WTC11 (cell line): Measurements from ENCODE around the gene NEK6. TPM values are rescaled to one million over a fixed set of nuclear protein-coding genes. Genes with fewer than 3 reads are reported as not detected.

Source experiments
- ATAC-seq: fragments of 200-7000 bp; cut with Tn5 transposase; 2 replicates; pipeline ENCODE4 v1.10.0; 2021; ENCODE audit warnings: mild to moderate bottlenecking, moderate library complexity
- CTCF ChIA-PET: fragments of 300-600 bp; sonication (Branson Sonifier 250); formaldehyde crosslinking; loops from one replicate; lab custom pipeline; 2021; ENCODE audit warnings: antibody characterized with exemption; lab: Charles Lee
- POLR2A ChIA-PET: fragments of 350-600 bp; sonication (Branson Sonifier 250); formaldehyde crosslinking; loops from one replicate; lab custom pipeline; 2021; ENCODE audit warnings: antibody characterized with exemption; lab: Charles Lee
- DNase-seq: peaks from one replicate; pipeline ENCODE4 v3.0.0; 2021; ENCODE audit warnings: low spot score
- H3K27ac Mint-ChIP-seq: 2 replicates; pipeline ENCODE4 v1.8.0; 2021; ENCODE audit warnings: mixed read lengths
- H3K27me3 Mint-ChIP-seq: 2 replicates; pipeline ENCODE4 v1.8.0; 2021; ENCODE audit warnings: low read depth, mild to moderate bottlenecking, moderate library complexity, mixed read lengths
- H3K36me3 Mint-ChIP-seq: 2 replicates; pipeline ENCODE4 v1.8.0; 2021; ENCODE audit warnings: mixed read lengths
- H3K4me1 Mint-ChIP-seq: 2 replicates; pipeline ENCODE4 v1.8.0; 2022; ENCODE audit warnings: mixed read lengths
- H3K4me3 Mint-ChIP-seq: 2 replicates; pipeline ENCODE4 v1.8.0; 2021; ENCODE audit warnings: mild to moderate bottlenecking, moderate library complexity, mixed read lengths
- H3K9me3 Mint-ChIP-seq: 2 replicates; pipeline ENCODE4 v1.8.0; 2021; ENCODE audit warnings: mixed read lengths
- AR ChIP-seq: fragments of 250-450 bp; sonication (Bioruptor Pico); IDR thresholded peaks from 2 replicates; pipeline ENCODE4 v1.9.0; 2021; ENCODE audit warnings: mild to moderate bottlenecking
- ATF2 ChIP-seq: sonication (generic); formaldehyde crosslinking; IDR thresholded peaks from 2 replicates; pipeline ENCODE4 v1.8.1; 2022; ENCODE audit warnings: low read depth, missing genetic modification reagents, borderline replicate concordance
- ELF4 ChIP-seq: sonication (generic); formaldehyde crosslinking; IDR thresholded peaks from 2 replicates; pipeline ENCODE4 v1.8.1; 2022; ENCODE audit warnings: low read depth, mild to moderate bottlenecking, moderate library complexity, missing genetic modification reagents
- ETV6 ChIP-seq: sonication (generic); formaldehyde crosslinking; IDR thresholded peaks from 2 replicates; pipeline ENCODE4 v1.8.1; 2022; ENCODE audit warnings: mild to moderate bottlenecking, missing genetic modification reagents
- FOXJ3 ChIP-seq: sonication (generic); formaldehyde crosslinking; IDR thresholded peaks from 2 replicates; pipeline ENCODE4 v1.9.0; 2021; ENCODE audit warnings: missing genetic modification reagents, mild to moderate bottlenecking, borderline replicate concordance
- MAX ChIP-seq: sonication (generic); formaldehyde crosslinking; IDR thresholded peaks from 2 replicates; pipeline ENCODE4 v1.8.0; 2022; ENCODE audit warnings: mild to moderate bottlenecking, missing genetic modification reagents
- NFYB ChIP-seq: sonication (generic); formaldehyde crosslinking; conservative IDR thresholded peaks from 2 replicates; pipeline ENCODE4 v1.8.0; 2022; ENCODE audit warnings: low read depth, missing genetic modification reagents
- SOX15 ChIP-seq: fragments of 250-450 bp; sonication (Bioruptor Pico); IDR thresholded peaks from 2 replicates; pipeline ENCODE4 v1.9.0; 2021; ENCODE audit warnings: mild to moderate bottlenecking
- TEAD4 ChIP-seq: sonication (generic); formaldehyde crosslinking; IDR thresholded peaks from 2 replicates; pipeline ENCODE4 v1.8.0; 2022; ENCODE audit warnings: mild to moderate bottlenecking, missing genetic modification reagents
- USF2 ChIP-seq: sonication (generic); formaldehyde crosslinking; IDR thresholded peaks from 2 replicates; pipeline ENCODE4 v1.8.1; 2023; ENCODE audit warnings: mild to moderate bottlenecking, missing genetic modification reagents, moderate library complexity
- ZBTB21 ChIP-seq: sonication (generic); formaldehyde crosslinking; IDR thresholded peaks from 2 replicates; pipeline ENCODE4 v1.8.1; 2023; ENCODE audit warnings: mild to moderate bottlenecking, missing genetic modification reagents, borderline replicate concordance
- ZNF121 ChIP-seq: sonication (generic); formaldehyde crosslinking; IDR thresholded peaks from 2 replicates; pipeline ENCODE4 v1.8.0; 2023; ENCODE audit warnings: missing genetic modification reagents
- ZNF138 ChIP-seq: sonication (generic); formaldehyde crosslinking; conservative IDR thresholded peaks from 2 replicates; pipeline ENCODE4 v1.8.1; 2022; ENCODE audit warnings: mild to moderate bottlenecking, moderate library complexity, missing genetic modification reagents
- ZNF219 ChIP-seq: sonication (generic); formaldehyde crosslinking; IDR thresholded peaks from 2 replicates; pipeline ENCODE4 v1.8.0; 2023; ENCODE audit warnings: missing genetic modification reagents, mild to moderate bottlenecking, borderline replicate concordance
- ZNF263 ChIP-seq: sonication (generic); formaldehyde crosslinking; IDR thresholded peaks from 2 replicates; pipeline ENCODE4 v1.8.1; 2022; ENCODE audit warnings: low read depth, mild to moderate bottlenecking, moderate library complexity, missing genetic modification reagents
- ZNF532 ChIP-seq: fragments of 250-450 bp; sonication (Bioruptor Pico); IDR thresholded peaks from 2 replicates; pipeline ENCODE4 v1.9.0; 2021; ENCODE audit warnings: mild to moderate bottlenecking, borderline replicate concordance
- ZNF671 ChIP-seq: fragments of 250-450 bp; sonication (Bioruptor Pico); IDR thresholded peaks from 2 replicates; pipeline ENCODE4 v1.8.0; 2021; ENCODE audit warnings: mild to moderate bottlenecking
- total RNA-seq: library from RNA; stranded (reverse); gene quantifications from 3 replicates; pipeline ENCODE4 v1.2.3, GENCODE V29; 2021
- TF ChIP-seq, protein P1 (sequence below): sonication (generic); formaldehyde crosslinking; IDR thresholded peaks from 2 replicates; pipeline ENCODE4 v1.8.1; 2022; ENCODE audit warnings: missing genetic modification reagents, borderline replicate concordance

Gene NEK6
- total RNA-seq, 1 experiment from 2014 or later = 23.0 TPM

DNA sequence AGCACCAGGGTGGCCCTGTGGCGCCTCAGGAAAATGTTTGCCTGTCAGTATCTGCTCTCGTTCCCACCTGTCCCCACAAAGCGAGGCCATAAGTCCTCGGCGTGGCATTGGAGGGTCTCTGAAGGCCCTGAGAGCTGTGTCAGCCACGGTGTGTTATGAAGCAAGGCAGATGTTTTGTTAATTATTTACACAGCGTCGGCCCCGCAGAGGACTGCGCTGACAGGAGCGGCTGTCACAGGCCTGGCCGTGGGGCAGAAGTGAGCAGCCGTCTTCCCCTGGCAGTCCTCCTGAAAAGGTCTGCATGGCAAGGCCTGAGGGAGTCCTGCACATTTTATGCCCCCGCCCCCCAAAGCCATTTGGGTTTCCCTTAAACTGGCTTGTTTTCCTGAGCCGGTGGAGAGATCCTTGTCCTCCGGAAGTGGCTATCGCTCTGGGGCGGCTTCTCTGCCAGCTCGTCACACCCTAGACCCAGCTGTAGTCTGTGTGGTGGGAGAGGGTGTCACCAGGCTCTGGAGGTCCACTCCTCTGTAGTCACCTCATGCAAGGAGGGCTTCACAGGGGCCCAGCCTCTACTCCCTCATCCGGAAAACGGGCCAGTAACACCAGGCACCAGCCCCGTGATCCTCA, 6.2 kb downstream of the NEK6 start:
- Mint-ChIP-seq H3K36me3 (no peaks in the 10 kb centered on the region), H3K27ac (no peak overlapping the region; the same call in 1 of the 2 replicates), H3K9me3 (no peaks in the 10 kb centered on the region), H3K4me1 (peaks cover 38% of the 10 kb centered on the region), H3K4me3 (no peak overlapping the region), H3K27me3 (peaks cover 2% of the 10 kb centered on the region; the same call in 1 of the 2 replicates)
- CTCF ChIA-PET = no interaction called here
- ATAC-seq = no peak
- DNase-seq = no peak
- POLR2A ChIA-PET = no interaction called here
- TF ChIP-seq ZNF219 (CRISPR knock-in tag) (no peak), ETV6 (CRISPR knock-in tag) (no peak)

GRCh38 chr9:124264823-124265233, 7.1 kb downstream of the NEK6 start:
- DNase-seq = no peak
- no peak for ATAC-seq
- ChIA-PET POLR2A (interaction anchor here (0.6 kb wide), 1 partner anchor 10 kb away, joined by 5 read pairs; no protein-coding TSS in a partner anchor), CTCF (interaction anchor here (0.6 kb wide), 2 partner anchors 78 to 132 kb away, joined by 3 to 4 read pairs; no protein-coding TSS in a partner anchor)
- no peaks in the 10 kb centered on the region for H3K9me3 Mint-ChIP-seq
- H3K27me3 Mint-ChIP-seq = no peaks in the 10 kb centered on the region
- TF ChIP-seq ZNF121 (no peak), ZNF532 (CRISPR knock-in tag) (no peak), FOXJ3 (CRISPR knock-in tag) (no peak), ELF4 (CRISPR knock-in tag) (no peak), NFYB (CRISPR knock-in tag) (no peak), TEAD4 (CRISPR knock-in tag) (no peak), MAX (CRISPR knock-in tag) (no peak), AR (CRISPR knock-in tag) (no peak), ATF2 (no peak), ZNF671 (CRISPR knock-in tag) (no peak), USF2 (CRISPR knock-in tag) (no peak), ZNF138 (CRISPR knock-in tag) (no peak), SOX15 (CRISPR knock-in tag) (no peak), ZNF263 (CRISPR knock-in tag) (no peak), ZBTB21 (CRISPR knock-in tag) (no peak)
- TF ChIP-seq, protein P1, sequence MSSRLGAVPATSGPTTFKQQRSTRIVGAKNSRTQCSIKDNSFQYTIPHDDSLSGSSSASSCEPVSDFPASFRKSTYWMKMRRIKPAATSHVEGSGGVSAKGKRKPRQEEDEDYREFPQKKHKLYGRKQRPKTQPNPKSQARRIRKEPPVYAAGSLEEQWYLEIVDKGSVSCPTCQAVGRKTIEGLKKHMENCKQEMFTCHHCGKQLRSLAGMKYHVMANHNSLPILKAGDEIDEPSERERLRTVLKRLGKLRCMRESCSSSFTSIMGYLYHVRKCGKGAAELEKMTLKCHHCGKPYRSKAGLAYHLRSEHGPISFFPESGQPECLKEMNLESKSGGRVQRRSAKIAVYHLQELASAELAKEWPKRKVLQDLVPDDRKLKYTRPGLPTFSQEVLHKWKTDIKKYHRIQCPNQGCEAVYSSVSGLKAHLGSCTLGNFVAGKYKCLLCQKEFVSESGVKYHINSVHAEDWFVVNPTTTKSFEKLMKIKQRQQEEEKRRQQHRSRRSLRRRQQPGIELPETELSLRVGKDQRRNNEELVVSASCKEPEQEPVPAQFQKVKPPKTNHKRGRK = no peak
- H3K4me3 Mint-ChIP-seq = no peak overlapping the region
- no peak overlapping the region for H3K27ac Mint-ChIP-seq
- peaks cover 29% of the 10 kb centered on the region for H3K4me1 Mint-ChIP-seq
- H3K36me3 Mint-ChIP-seq = no peaks in the 10 kb centered on the region
